Right lobe of liver (tissue), 6 donors: Measurements from ENCODE around the gene ZSWIM5. TPM values are rescaled to one million over a fixed set of nuclear protein-coding genes. Genes with fewer than 3 reads are reported as not detected.

ENCODE experiments used
- ATAC-seq, 4 donors: fragments of 200-7000 bp; cut with Tn5 transposase; one replicate each; pipeline ENCODE4 v1.9.1; 2020; ENCODE audit warnings: mild to moderate bottlenecking in 4 of 4, moderate library complexity in 4 of 4
- DNase-seq, 3 donors: peaks; one replicate each; pipeline ENCODE4 v3.0.0-alpha.2; 2020
- H3K27ac ChIP-seq, 3 donors: fragments of 200-600 bp; one replicate each; pipeline ENCODE4 v1.8.0; 2022
- H3K27me3 ChIP-seq, 2 donors: fragments of 200-600 bp; one replicate each; pipeline ENCODE4 v1.8.0; 2022
- H3K36me3 ChIP-seq, 4 donors: fragments of 200-600 bp; sonication (generic) in 1 of 4; one replicate each; pipeline versions ENCODE4 v1.5.1 to v1.8.0; 2017 to 2022; ENCODE audit warnings: control low read depth in 1 of 4
- H3K4me1 ChIP-seq, 4 donors: fragments of 200-600 bp; sonication (generic) in 1 of 4; one replicate each; pipeline versions ENCODE4 v1.5.1 to v1.8.0; 2017 to 2022; ENCODE audit warnings: control low read depth in 1 of 4
- H3K4me3 ChIP-seq, 3 donors: fragments of 200-600 bp; one replicate each; pipeline ENCODE4 v1.8.0; 2022
- H3K9me3 ChIP-seq, 4 donors: fragments of 200-600 bp; sonication (generic) in 1 of 4; one replicate each; pipeline versions ENCODE4 v1.5.1 to v1.8.0; 2017 to 2022; ENCODE audit warnings: control low read depth in 1 of 4
- POLR2A ChIP-seq: fragments of 450-650 bp; IDR thresholded peaks from one replicate; pipeline ENCODE4 v1.6.1; 2017; ENCODE audit warnings: antibody characterized with exemption, mild to moderate bottlenecking
- WGBS: methylation state at CpG from one replicate; pipeline ENCODE4 v1.1.6; 2018; ENCODE audit warnings: low coverage, low lambda C conversion rate; ENCODE audit not compliant: insufficient coverage; ENCODE audit errors: missing lambda C conversion rate; 5-methylcytosine and 5-hydroxymethylcytosine counted together
- intact Hi-C, 2 donors: fragments of 100-400 bp; cut with DNase I; formaldehyde crosslinking; loops; one replicate each; pipeline versions ENCODE4 v1.11.2 to v1.14.1; 2022
- total RNA-seq, 6 experiments: library from RNA; depleted of rRNA in 2 of 6; stranded (reverse); fragments of >200 nt in 2 of 6; fragmentation: NEBNext Ultra II Directional in 3 of 6; extraction: Animal tissue kit (Norgen Biotek cat#: 25700) in 3 of 6; gene quantifications; one replicate each; pipeline versions ENCODE4 v1.1.0 to v1.2.4, GENCODE V29; 2016 to 2023
- TF ChIP-seq, protein P1 (sequence below), 4 donors: fragments of 200-600 bp in 3 of 4; fragments of 450-650 bp in 1 of 4; IDR thresholded peaks; one replicate each; pipeline versions ENCODE4 v1.5.1 to v1.8.0; 2016 to 2022; ENCODE audit warnings: antibody characterized with exemption in 4 of 4, mild to moderate bottlenecking in 2 of 4
- donor health status: DM: no; HTN: yes; CAD: no.
- donor health status: DM: no; HTN: no; CAD: no.
- donor health status: DM: no; HTN: no; CAD: no.
- donor health status: DM: no; HTN: yes; CAD: no.
- donor health status: DM: no; HTN: yes; CAD: no.

ZSWIM5 gene
- total RNA-seq, 6 experiments from 2014 or later: 0.18 to 0.46 (median 0.31) TPM

DNA sequence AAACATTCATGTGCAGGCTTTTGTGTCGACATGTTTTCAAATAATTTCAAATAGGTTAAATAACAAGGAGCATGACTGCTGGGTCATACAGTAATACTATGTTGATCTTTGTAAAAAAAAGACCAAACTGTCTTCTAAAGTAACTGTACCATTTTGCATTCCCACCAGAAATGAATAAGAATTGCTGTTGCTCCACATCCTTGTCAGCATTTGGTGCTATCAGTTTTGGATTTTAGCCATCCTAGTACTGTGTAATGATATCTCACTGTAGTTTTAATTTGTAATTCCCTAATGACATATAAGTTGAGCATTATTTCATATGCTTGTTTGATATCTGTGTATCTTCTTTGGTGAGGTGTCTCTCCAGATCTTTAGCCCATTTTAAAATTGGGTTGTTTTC lies 182.7 kb downstream of the ZSWIM5 start:
- H3K27ac ChIP-seq: no peak overlapping the region
- TF ChIP-seq, protein P1, sequence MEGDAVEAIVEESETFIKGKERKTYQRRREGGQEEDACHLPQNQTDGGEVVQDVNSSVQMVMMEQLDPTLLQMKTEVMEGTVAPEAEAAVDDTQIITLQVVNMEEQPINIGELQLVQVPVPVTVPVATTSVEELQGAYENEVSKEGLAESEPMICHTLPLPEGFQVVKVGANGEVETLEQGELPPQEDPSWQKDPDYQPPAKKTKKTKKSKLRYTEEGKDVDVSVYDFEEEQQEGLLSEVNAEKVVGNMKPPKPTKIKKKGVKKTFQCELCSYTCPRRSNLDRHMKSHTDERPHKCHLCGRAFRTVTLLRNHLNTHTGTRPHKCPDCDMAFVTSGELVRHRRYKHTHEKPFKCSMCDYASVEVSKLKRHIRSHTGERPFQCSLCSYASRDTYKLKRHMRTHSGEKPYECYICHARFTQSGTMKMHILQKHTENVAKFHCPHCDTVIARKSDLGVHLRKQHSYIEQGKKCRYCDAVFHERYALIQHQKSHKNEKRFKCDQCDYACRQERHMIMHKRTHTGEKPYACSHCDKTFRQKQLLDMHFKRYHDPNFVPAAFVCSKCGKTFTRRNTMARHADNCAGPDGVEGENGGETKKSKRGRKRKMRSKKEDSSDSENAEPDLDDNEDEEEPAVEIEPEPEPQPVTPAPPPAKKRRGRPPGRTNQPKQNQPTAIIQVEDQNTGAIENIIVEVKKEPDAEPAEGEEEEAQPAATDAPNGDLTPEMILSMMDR (IDR thresholded peaks at IDR 0.05): no peak
- no peak for TF ChIP-seq POLR2A
- H3K9me3 ChIP-seq: no peaks in the 10 kb centered on the region
- H3K4me3 ChIP-seq: no peak overlapping the region
- no peaks in the 10 kb centered on the region for H3K36me3 ChIP-seq
- intact Hi-C loops: no loop called here
- H3K27me3 ChIP-seq: no peaks in the 10 kb centered on the region
- ATAC-seq (no peak), DNase-seq (no peak)
- peaks cover 0 to under 1% (median 0%) of the 10 kb centered on the region in 4 donors for H3K4me1 ChIP-seq
- WGBS: 100% methylated on average over 1 of the region's 1 CpG

- TF ChIP-seq POLR2A: no peak
- TF ChIP-seq, protein P1 (IDR thresholded peaks at IDR 0.05): peak; percentile 76 to 83 (median 78)
- peaks cover 0 to 11% (median 2%) of the 10 kb centered on the region in 4 donors for H3K36me3 ChIP-seq
- H3K9me3 ChIP-seq: no peaks in the 10 kb centered on the region
- DNase-seq (peak; percentile 62 to 65 (median 63)), ATAC-seq (peak; percentile 94 to 96 (median 95))
- intact Hi-C loops: loop anchor here (5.0 to 10.0 kb wide), 2 partner anchors 279 to 476 kb away; partner anchors contain the start of gene TESK2 (in 1 of the 2)
- no peak overlapping the region for H3K27ac ChIP-seq
- peaks cover 0 to 2% (median under 1%) of the 10 kb centered on the region in 4 donors for H3K4me1 ChIP-seq
- 42% methylated on average over 2 of the region's 16 CpGs for WGBS
- H3K27me3 ChIP-seq: no peaks in the 10 kb centered on the region
- H3K4me3 ChIP-seq: no peak overlapping the region
Observed at GRCh38 chr1:45018599-45019230, 187.7 kb downstream of the ZSWIM5 start.

DNA sequence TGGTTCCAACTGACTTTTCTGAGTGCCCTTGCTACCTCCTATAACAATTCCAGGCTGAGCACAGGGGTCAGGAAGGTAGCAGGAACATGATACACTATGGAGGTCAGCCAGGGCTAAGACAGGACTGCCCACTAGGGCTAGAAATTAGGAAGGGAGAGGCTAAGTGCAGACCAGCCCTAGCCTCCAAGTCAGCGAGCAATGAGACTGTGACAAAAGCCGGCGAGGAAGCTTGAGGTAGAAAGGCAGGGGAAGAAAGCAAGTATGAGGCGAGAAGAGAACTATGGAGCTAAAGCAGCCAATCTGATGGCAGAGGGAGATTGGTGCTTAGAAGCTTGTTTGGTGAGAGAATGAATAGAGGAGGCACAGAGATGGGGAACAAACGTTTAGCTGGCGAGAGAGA lies 189.6 kb downstream of the ZSWIM5 start:
- no peak for TF ChIP-seq POLR2A
- TF ChIP-seq, protein P1 (IDR thresholded peaks at IDR 0.05): no peak
- intact Hi-C loops: loop anchor here (5.0 to 10.0 kb wide), 2 partner anchors 281 to 478 kb away; partner anchors contain the start of gene TESK2 (in 1 of the 2)
- no peaks in the 10 kb centered on the region for H3K27me3 ChIP-seq
- H3K4me1 ChIP-seq: peaks cover 0 to 11% (median 7%) of the 10 kb centered on the region in 4 donors
- H3K4me3 ChIP-seq: no peak overlapping the region
- WGBS: 58% methylated on average over 6 of the region's 6 CpGs
- peaks cover 0 to 14% (median 2%) of the 10 kb centered on the region in 4 donors for H3K36me3 ChIP-seq
- ATAC-seq (no peak), DNase-seq (no peak)
- no peak overlapping the region for H3K27ac ChIP-seq
- no peaks in the 10 kb centered on the region for H3K9me3 ChIP-seq

DNA sequence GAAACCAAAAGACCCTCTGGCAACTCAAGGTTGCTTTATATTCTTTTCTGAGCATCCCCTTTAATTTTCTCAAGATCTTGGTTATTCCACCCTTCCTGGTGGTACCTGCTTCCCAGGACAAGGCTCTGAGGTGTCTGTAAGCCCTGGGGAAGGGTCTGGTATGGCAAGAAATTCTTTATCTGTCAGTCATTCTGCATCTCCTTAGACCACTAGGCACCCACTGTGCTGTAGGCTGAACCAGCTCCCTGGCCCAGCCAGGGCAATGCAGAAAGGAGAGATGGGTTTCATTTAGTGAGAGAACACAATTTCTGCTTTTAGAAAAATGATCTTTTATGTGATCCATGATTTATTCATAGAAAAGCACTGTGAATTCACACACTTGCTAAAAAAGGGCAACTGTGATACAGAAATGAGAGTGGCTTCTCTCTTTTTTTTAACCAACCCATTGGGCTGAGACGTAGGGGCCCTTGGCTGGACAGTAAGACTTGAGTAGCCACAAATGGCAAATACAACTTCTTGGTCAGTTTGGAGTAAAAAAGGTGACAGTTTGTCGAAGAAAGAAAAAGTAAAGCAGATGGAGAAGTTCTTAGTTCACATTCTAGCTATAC lies 190.2 kb downstream of the ZSWIM5 start:
- Histone ChIP-seq H3K27ac (no peak overlapping the region), H3K4me3 (no peak overlapping the region), H3K9me3 (no peaks in the 10 kb centered on the region), H3K27me3 (no peaks in the 10 kb centered on the region), H3K36me3 (peaks cover 0 to 14% (median 2%) of the 10 kb centered on the region in 4 donors), H3K4me1 (peaks cover 0 to 17% (median 9%) of the 10 kb centered on the region in 4 donors)
- intact Hi-C loops: loop anchor here (5.0 to 10.0 kb wide), 2 partner anchors 281 to 479 kb away; partner anchors contain the start of gene TESK2 (in 1 of the 2)
- 80% methylated on average over 2 of the region's 2 CpGs for WGBS
- no peak for DNase-seq
- ATAC-seq: no peak
- TF ChIP-seq, protein P1 (IDR thresholded peaks at IDR 0.05): no peak
- TF ChIP-seq POLR2A: no peak
